RCC 7860 (cell line): ENCODE measurements around the gene RUVBL1.

Experiments
- DNase-seq: peaks from one replicate; pipeline ENCODE4 v3.0.0-alpha.2; 2015; ENCODE audit warnings: low spot score
- FAIRE-seq: peaks from 2 replicates; lab custom pipeline; 2012; peaks lifted over from hg19 to GRCh38; lab: Jason Lieb, UNC

Gene RUVBL1

GRCh38 chr3:128070898-128071591, 52.6 kb downstream of the RUVBL1 start:
- DNase-seq (no peak), FAIRE-seq (no peak)

DNA sequence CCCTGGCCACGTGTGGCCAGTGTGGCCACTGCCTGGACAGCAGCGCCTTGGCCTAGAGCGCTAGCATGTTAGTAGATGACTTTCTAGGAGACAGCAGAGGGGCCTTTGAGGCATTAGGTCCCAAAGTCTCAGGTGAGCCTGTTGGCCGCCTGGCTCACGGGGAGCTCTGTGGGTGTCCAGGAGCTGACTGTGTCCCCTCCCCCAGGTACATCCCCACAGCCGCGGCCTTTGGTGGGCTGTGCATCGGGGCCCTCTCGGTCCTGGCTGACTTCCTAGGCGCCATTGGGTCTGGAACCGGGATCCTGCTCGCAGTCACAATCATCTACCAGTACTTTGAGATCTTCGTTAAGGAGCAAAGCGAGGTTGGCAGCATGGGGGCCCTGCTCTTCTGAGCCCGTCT, 54.3 kb downstream of the RUVBL1 start:
- DNase-seq (no peak), FAIRE-seq (no peak)

- peak; percentile 24 for DNase-seq
- FAIRE-seq, result no peak
Observed at GRCh38 chr3:128068156-128068620, 55.4 kb downstream of the RUVBL1 start.

DNA sequence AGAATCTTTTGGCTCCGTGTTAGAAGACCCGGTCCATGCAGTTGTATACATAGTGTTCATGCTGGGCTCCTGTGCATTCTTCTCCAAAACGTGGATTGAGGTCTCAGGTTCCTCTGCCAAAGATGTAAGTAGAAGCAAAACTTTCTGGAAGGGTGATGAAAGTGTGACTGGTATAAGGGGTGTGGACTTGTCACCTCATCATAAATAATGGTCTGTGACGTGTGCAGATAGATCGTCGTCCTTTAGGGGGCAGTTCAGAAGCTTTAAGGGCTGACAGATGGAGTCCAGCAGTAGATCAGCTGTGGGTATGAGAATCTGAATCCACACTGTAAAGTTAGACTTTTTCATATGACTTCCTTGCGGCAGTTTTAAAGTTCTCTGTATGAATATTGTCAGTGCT, 56.1 kb downstream of the RUVBL1 start:
- DNase-seq (no peak), FAIRE-seq (no peak)

DNA sequence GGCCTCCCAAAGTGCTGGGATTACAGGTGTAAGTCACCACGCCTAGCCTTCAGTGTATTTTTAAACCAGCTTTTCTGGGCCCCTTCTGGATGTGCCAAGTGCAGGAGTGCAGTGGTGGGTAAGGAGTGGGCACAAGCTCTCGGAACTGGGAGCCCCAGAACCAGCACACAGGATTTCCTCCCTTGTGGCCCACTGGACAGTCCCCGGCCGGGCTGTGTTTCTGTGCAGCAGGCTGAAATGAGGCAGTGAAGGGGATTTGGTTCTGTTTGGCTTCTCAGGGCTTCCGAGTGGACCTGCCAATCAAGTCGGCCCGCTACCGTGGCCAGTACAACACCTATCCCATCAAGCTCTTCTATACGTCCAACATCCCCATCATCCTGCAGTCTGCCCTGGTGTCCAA, 56.9 kb downstream of the RUVBL1 start:
- DNase-seq (no peak), FAIRE-seq (no peak)

DNA sequence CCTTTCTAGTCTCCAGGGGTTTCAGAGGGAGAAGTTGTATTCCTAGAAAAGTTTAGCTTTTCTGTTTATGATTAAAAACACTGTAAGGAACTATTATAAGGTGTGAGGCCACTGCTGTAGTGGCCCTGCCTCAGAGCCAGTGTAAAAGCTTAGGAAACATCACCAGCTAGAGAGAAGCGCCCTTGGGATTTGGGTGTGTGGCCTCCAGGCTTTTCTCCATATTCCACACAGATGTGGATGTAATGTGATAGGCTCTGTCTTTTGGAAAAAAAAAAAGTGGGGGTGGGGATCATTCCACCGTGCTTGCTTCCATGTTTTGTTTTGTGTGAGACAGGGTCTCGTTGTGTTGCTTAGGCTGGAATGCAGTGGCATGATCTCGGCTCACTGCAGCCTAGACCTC, 57.5 kb downstream of the RUVBL1 start:
- FAIRE-seq (no peak), DNase-seq (no peak)

DNA sequence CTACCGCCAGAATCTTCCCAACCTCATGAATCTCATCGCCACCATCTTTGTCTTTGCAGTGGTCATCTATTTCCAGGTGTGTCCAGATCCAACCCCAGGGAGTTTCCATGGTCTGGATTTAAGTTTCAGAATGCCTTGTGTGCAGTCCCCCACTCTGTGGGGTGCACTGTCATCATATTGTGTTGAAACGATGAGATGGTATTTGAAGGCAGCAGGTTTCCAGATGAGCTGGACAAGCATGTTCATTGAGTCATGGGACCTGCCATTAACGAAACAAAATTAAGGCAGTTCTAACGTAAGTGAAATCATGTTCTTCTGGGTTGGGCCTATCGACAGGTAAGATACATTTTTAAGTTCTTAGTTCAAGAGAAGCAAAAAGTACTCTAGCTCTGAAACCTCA, 58.6 kb downstream of the RUVBL1 start:
- DNase-seq, result no peak
- no peak for FAIRE-seq

GRCh38 chr3:128063865-128064264, 59.7 kb downstream of the RUVBL1 start:
- DNase-seq (no peak), FAIRE-seq (no peak)

- DNase-seq (no peak), FAIRE-seq (no peak)
Observed at GRCh38 chr3:128062033-128062745, 61.4 kb downstream of the RUVBL1 start.

DNA sequence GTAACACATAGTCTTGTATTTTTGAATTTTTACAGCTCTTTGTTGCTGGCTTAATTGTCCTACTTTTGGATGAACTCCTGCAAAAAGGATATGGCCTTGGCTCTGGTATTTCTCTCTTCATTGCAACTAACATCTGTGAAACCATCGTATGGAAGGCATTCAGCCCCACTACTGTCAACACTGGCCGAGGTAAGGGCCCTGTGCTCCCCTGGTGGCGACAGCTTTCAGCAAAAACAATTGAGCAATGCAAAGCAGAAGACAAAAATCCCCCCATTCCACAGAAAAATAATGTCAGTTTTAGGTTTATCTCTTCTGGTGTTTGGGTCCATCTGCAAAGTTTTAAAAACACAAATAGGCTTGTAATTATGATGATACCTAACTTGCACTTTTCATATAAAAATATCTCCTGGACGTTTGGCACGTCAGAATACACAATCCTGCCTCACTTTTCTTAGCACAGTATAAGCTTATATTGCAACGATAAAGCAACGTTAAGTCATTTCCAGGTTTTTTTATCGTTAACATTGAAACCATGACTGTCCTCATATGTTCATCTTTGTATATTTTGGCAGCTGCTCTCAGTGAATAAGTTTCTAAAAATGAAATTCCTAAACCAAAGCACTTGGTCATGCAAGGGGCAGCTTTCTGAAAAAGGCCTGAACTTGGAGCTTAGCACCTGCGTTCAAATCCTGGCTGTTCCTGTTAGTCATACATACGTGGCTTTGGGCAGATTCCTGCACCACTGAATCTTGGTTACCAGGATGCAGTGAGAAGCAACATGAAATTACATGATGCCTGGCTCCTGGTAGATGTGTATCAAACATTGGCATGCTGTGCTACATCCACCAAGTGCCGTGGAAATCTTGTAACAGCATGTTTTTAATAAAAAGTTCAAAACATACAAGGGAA, 62.9 kb downstream of the RUVBL1 start:
- no peak for DNase-seq
- FAIRE-seq, result no peak

DNA sequence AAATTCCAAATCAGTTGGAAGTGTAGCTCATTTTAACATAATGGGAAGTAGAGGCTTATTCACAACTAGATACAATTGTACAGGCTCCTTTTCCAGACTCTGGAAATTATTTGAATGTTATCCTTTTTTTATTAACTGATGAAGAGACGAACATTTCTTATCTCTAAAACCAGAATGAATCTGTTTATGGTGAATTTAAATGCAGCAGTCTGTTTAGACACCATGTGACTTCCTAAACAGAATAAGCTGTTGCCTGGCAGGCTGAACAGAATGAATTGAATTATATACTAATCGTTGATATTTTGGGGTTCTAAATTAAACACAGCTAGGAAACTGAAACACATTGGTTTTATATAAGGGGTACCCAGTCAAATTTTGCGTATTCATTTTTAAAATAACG, 67.4 kb downstream of the RUVBL1 start:
- FAIRE-seq (no peak), DNase-seq (no peak)

DNA sequence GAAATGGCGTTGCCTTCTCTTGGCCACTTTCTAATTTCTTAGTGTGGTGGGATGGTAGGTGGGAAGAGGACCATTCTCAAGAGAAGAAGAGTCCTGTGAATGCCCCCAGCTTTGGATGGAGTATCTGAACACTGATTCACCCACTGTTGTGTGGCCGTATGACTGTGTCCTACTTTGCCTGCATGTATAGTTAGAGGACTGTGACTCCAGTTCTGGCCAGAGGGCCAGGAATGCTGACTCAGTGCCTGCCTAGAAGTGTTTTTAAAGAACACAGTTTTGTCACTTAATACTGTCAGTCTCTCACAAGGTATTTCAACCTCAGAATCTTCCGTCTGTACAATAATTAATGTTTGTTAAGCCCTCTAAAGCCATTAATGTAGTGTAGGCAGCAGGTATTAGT, 69.2 kb downstream of the RUVBL1 start:
- FAIRE-seq (peak; percentile 44), DNase-seq (peak; percentile 66)

- DNase-seq (no peak), FAIRE-seq (no peak)
Observed at GRCh38 chr3:128053614-128054013, 70.0 kb downstream of the RUVBL1 start.

DNA sequence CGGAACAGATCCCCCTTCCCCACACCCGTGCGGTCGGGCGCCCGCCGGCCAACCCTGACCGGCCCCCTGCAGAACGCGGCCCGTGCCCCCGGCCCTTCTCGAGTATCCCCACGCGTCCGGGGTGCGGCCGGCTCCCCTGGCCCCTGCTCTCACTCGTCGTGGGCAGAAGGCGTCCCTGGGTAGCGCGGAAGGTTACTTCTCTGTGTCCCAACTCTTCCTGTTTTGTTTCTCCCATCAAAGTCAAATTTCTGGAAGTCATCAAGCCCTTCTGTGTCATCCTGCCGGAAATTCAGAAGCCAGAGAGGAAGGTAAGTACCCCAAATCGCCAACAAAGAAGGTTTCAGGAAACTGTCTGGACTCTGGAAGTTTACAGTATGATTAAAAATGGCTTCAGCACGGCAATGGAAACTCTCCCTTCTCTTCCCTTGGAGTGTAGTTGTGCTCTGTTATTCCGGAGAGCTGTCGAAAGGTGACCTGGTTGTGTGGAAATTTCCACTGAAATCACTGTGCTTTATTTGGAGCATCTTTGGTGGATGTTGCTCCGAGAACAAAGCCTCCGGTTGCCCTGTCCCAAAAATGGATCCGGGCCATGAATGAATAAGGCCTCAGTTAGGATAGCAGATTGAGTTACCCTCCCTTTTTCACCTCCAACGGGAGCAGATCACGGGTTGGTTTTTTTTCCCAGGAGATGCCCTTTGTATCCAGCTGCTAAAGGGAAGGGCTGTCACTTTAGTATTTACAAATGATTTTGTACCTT, 70.8 kb downstream of the RUVBL1 start:
- FAIRE-seq, result no peak

DNA sequence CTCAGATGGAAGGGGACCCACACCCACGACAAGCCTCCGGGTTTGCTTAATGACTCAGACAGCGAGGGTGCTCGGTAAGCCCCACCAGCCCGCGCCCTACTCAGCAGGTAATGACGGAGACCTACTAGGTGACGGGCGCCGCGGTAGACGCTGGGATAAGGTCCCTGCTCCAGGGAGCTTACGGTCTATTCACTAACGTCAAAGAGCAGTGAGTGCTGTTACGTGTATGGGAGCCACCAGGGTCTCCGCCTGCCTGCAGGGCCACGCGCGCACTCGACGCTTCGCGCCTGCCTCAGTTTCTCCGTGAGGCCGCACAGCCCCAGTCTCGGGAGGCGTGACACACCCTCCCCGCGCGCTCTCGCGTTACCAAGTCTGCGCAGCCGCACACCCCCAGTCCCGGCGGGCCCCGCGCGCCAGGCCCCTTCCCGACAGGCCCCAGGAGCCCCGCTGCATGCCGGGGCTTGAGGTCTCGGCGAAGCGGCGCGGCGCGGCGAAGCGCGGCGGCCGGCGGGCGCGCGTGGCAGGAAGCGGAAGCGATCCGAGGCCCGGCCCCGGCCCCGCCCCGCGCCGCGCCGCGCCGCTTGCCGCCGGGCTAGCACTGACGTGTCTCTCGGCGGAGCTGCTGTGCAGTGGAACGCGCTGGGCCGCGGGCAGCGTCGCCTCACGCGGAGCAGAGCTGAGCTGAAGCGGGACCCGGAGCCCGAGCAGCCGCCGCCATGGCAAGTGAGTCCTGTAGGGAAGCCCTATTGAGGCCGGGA, 71.6 kb downstream of the RUVBL1 start, which contains the start of gene SEC61A1:
Gene SEC61A1 (plus strand): TSS at position 601 of the 758 bp plus-strand sequence. CDS start 116 bp downstream, at position 717.
- no peak for FAIRE-seq

More for the DNA sequence above, 70.8 kb downstream of the RUVBL1 start:
- no peak for DNase-seq

DNA sequence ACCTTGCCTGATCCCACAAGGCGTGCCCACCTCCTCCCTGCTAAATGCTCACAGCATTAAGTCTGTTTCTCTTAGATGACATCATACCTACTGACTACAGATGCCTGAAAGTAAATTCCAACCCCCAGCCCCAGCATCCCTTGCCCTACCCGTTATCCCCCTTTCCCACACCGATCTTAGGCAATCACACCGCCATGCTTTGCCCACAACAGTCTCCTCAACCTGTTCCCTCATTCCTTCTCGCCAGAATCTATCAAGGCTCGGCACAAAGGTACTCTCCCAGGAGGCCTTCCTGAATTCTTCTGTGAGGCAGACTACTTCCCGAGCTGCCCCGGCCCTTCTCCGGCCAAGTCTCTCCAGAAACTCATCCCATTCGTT, 72.2 kb downstream of the RUVBL1 start:
- DNase-seq (no peak), FAIRE-seq (no peak)

More for the DNA sequence above, 71.6 kb downstream of the RUVBL1 start, which contains the start of gene SEC61A1:
- DNase-seq, result peak; percentile 81

GRCh38 chr3:128050597-128050996, 73.0 kb downstream of the RUVBL1 start:
- no peak for DNase-seq
- no peak for FAIRE-seq

- FAIRE-seq (no peak), DNase-seq (no peak)
Observed at GRCh38 chr3:128041344-128041743, 82.3 kb downstream of the RUVBL1 start.

GRCh38 chr3:128040660-128041059, 83.0 kb downstream of the RUVBL1 start:
- no peak for DNase-seq
- no peak for FAIRE-seq

- no peak for DNase-seq
- FAIRE-seq, result no peak
Observed at GRCh38 chr3:128040041-128040440, 83.6 kb downstream of the RUVBL1 start.
